Transverse colon (tissue), 4 donors: Measurements from ENCODE around the gene PLD4.

ENCODE experiments used
- CTCF ChIP-seq, 5 experiments: fragments of 200-600 bp in 3 of 5; fragments of 450-650 bp in 2 of 5; sonication (generic) in 3 of 5; IDR thresholded peaks; 1 replicate in 2 of 5; 2 replicates in 3 of 5; pipeline ENCODE4 v1.5.1; 2016 to 2017; ENCODE audit warnings: antibody characterized with exemption in 5 of 5, inconsistent platforms in 3 of 5, mild to moderate bottlenecking in 2 of 5, moderate library complexity in 1 of 5
- POLR2A ChIP-seq: fragments of 450-650 bp; IDR thresholded peaks from one replicate; pipeline ENCODE4 v1.6.1; 2016; ENCODE audit warnings: antibody characterized with exemption, mild to moderate bottlenecking, moderate library complexity
- POLR2AphosphoS5 ChIP-seq, 3 donors: sonication (generic); formaldehyde crosslinking; IDR thresholded peaks; one replicate each; pipeline ENCODE4 v1.6.1; 2016; ENCODE audit warnings: antibody characterized with exemption in 3 of 3

GRCh38 chr14:104927432-104927816 is 2.7 kb downstream of the PLD4 start:
- TF ChIP-seq POLR2AphosphoS5 (IDR thresholded peaks at IDR 0.05): no peak
- no peak for TF ChIP-seq CTCF (IDR thresholded peaks at IDR 0.05)
- no peak for TF ChIP-seq POLR2A
